ENCODE results near the gene LRRC25.
A peak's percentile ranks its signal among the peaks of the same experiment; 100 is the strongest.

LRRC25 gene

GRCh38 chr19:18418483-18419194 is 21.2 kb upstream of the LRRC25 start:
- TF ChIP-seq SIN3A (IDR thresholded peaks at IDR 0.05; ENCODE audit: borderline replicate concordance, insufficient read depth, low read length) (no peak), TAF1 (IDR thresholded peaks at IDR 0.05; ENCODE audit: borderline replicate concordance, insufficient read depth, low read length) (no peak), POLR2AphosphoS5 (IDR thresholded peaks at IDR 0.05; ENCODE audit: low read depth, low read length) (no peak), FOXP2 (optimal IDR thresholded peaks at IDR 0.05; ENCODE audit: borderline replicate concordance, extremely low read depth, extremely low read length, insufficient read depth) (no peak), REST (IDR thresholded peaks at IDR 0.05; ENCODE audit: insufficient read depth in 1 of 2, low read depth in 2 of 2, low read length in 2 of 2) (no peak)

- TF ChIP-seq REST (IDR thresholded peaks at IDR 0.05; ENCODE audit: insufficient read depth in 1 of 2, low read depth in 2 of 2, low read length in 2 of 2) (no peak), SIN3A (IDR thresholded peaks at IDR 0.05; ENCODE audit: borderline replicate concordance, insufficient read depth, low read length) (no peak), TAF1 (IDR thresholded peaks at IDR 0.05; ENCODE audit: borderline replicate concordance, insufficient read depth, low read length) (no peak), POLR2AphosphoS5 (IDR thresholded peaks at IDR 0.05; ENCODE audit: low read depth, low read length) (no peak), FOXP2 (optimal IDR thresholded peaks at IDR 0.05; ENCODE audit: borderline replicate concordance, extremely low read depth, extremely low read length, insufficient read depth) (no peak)
Measured at GRCh38 chr19:18418029-18418482, 20.6 kb upstream of the LRRC25 start.

GRCh38 chr19:18417250-18418028 is 20.0 kb upstream of the LRRC25 start:
- TF ChIP-seq TAF1 (IDR thresholded peaks at IDR 0.05; ENCODE audit: borderline replicate concordance, insufficient read depth, low read length) = no peak
- TF ChIP-seq REST (IDR thresholded peaks at IDR 0.05; ENCODE audit: insufficient read depth in 1 of 2, low read depth in 2 of 2, low read length in 2 of 2) = 0 out of 4 replicates have a peak, but pooled peaks have one; percentile 12 to 17
- TF ChIP-seq FOXP2 (optimal IDR thresholded peaks at IDR 0.05; ENCODE audit: borderline replicate concordance, extremely low read depth, extremely low read length, insufficient read depth) = peak; percentile 16
- TF ChIP-seq SIN3A (IDR thresholded peaks at IDR 0.05; ENCODE audit: borderline replicate concordance, insufficient read depth, low read length) = no peak
- peak; percentile 28; the same call in 1 of the 2 replicates for TF ChIP-seq POLR2AphosphoS5 (IDR thresholded peaks at IDR 0.05; ENCODE audit: low read depth, low read length)

GRCh38 chr19:18416778-18417249 is 19.4 kb upstream of the LRRC25 start:
- TF ChIP-seq SIN3A (IDR thresholded peaks at IDR 0.05; ENCODE audit: borderline replicate concordance, insufficient read depth, low read length) (no peak), REST (IDR thresholded peaks at IDR 0.05; ENCODE audit: insufficient read depth in 1 of 2, low read depth in 2 of 2, low read length in 2 of 2) (peak in 1 of 2 experiments; percentile 16; a peak in 1 of 4 replicates), FOXP2 (optimal IDR thresholded peaks at IDR 0.05; ENCODE audit: borderline replicate concordance, extremely low read depth, extremely low read length, insufficient read depth) (peak; percentile 21), TAF1 (IDR thresholded peaks at IDR 0.05; ENCODE audit: borderline replicate concordance, insufficient read depth, low read length) (0 out of 2 replicates have a peak, but pooled peaks have one; percentile 44), POLR2AphosphoS5 (IDR thresholded peaks at IDR 0.05; ENCODE audit: low read depth, low read length) (no peak)

All from PFSK-1 (cell line).